IgD-negative memory B cell (primary cell): ENCODE data around the gene HSD17B12. TPM values are rescaled to one million over a fixed set of nuclear protein-coding genes. Genes with fewer than 3 reads are reported as not detected.

Experiments
- H3K27ac Mint-ChIP-seq, 3 donors: one replicate each; pipeline ENCODE4 v1.8.0; 2020 to 2022; ENCODE audit warnings: mild to moderate bottlenecking in 3 of 3, mixed read lengths in 3 of 3, moderate library complexity in 1 of 3
- H3K27me3 Mint-ChIP-seq: one replicate; pipeline ENCODE4 v1.8.0; 2021; ENCODE audit warnings: mixed read lengths
- H3K36me3 Mint-ChIP-seq: one replicate; pipeline ENCODE4 v1.8.0; 2020; ENCODE audit warnings: mild to moderate bottlenecking, mixed read lengths
- H3K4me1 Mint-ChIP-seq, 3 donors: one replicate each; pipeline ENCODE4 v1.8.0; 2020 to 2022; ENCODE audit warnings: mixed read lengths in 3 of 3, mild to moderate bottlenecking in 1 of 3
- H3K4me3 Mint-ChIP-seq, 4 donors: one replicate each; pipeline ENCODE4 v1.8.0; 2020 to 2022; ENCODE audit warnings: mild to moderate bottlenecking in 4 of 4, mixed read lengths in 4 of 4, moderate library complexity in 3 of 4
- H3K9me3 Mint-ChIP-seq, 3 donors: one replicate each; pipeline ENCODE4 v1.8.0; 2020 to 2021; ENCODE audit warnings: mixed read lengths in 3 of 3, mild to moderate bottlenecking in 1 of 3
- polyA plus RNA-seq: library from polyadenylated mRNA; unstranded; fragments of 300-500 nt; fragmentation: Illumina TruSeq; gene quantifications from one replicate; pipeline ENCODE4 v1.2.3, GENCODE V29; 2021

The HSD17B12 gene
- polyA plus RNA-seq, 1 donor from 2014 or later = 30.9 TPM

DNA sequence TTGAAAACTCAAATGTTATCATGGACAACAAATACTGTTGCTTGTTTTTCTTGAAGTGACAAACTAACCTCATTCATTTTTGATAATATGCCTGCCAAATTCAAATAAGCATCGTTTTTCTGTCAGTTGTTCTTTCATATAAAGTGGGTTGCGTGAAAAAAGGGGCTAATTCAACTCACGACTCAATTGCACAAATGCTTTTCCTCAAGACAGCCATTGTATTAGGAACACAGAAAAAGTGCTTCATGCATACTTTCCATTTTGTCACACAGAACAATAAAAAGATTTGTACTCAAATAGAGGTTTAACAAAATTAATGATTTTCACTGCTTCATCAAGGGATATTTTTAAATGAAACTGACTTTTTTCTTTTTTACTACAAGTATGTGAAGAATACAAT lies 105.5 kb downstream of the HSD17B12 start:
- Mint-ChIP-seq H3K9me3 (peaks cover 0 to 25% (median 6%) of the 10 kb centered on the region in 3 donors), H3K4me1 (peaks cover 13 to 26% (median 17%) of the 10 kb centered on the region in 3 donors), H3K27me3 (no peaks in the 10 kb centered on the region), H3K27ac (no peak overlapping the region), H3K36me3 (peaks cover 8% of the 10 kb centered on the region), H3K4me3 (no peak overlapping the region)

DNA sequence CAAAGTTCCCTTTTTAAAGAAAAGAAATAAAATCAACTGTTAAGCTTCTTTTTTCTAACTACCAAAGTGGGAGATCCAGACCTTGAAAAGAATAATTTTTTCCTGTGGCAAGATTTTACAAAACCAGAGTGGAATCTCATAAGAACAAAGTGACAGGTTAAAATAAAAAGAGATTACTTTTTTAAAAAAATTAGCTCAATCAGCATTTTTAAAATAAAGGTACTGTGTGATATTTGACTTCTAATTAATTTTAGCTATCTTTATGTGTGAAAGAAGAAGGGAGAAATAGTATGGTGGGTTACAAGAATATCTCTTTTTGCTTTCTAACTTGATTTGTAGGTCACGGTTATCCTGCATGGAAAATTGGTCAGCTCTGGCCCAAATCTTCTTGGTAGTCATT lies 107.3 kb downstream of the HSD17B12 start:
- peaks cover 13 to 26% (median 17%) of the 10 kb centered on the region in 3 donors for H3K4me1 Mint-ChIP-seq
- H3K9me3 Mint-ChIP-seq = peaks cover 0 to 23% (median 5%) of the 10 kb centered on the region in 3 donors
- H3K4me3 Mint-ChIP-seq = peak overlapping the region in 2 of 4 donors; percentile 19 to 91
- peak overlapping the region in 1 of 3 donors; percentile 84 for H3K27ac Mint-ChIP-seq
- no peaks in the 10 kb centered on the region for H3K27me3 Mint-ChIP-seq
- H3K36me3 Mint-ChIP-seq = peaks cover 5% of the 10 kb centered on the region

DNA sequence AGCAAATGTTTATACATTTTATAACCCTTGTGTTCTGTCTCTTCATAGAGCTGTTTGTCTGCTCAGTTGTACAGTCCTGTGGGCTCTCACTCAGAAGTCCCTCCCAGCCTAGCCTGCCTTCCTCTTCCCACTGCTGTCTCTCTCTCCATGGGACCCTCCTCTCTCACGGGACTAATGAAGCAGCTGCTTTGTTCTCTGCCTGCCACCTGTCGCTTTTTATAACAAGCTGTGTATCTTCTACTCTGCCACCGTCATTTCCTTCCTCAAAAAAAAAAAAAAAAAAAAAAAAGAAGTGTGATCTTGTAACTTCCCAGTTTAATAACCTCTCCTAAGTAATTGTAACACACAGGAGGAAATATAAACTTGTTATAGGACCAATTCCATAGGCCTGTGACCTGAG lies 107.9 kb downstream of the HSD17B12 start:
- Mint-ChIP-seq H3K27ac (peak overlapping the region; percentile 11 to 86 (median 84)), H3K27me3 (no peaks in the 10 kb centered on the region), H3K4me1 (peaks cover 13 to 26% (median 17%) of the 10 kb centered on the region in 3 donors), H3K4me3 (peak overlapping the region in 3 of 4 donors; percentile 11 to 91 (median 19)), H3K9me3 (peaks cover 0 to 19% (median 3%) of the 10 kb centered on the region in 3 donors), H3K36me3 (peaks cover 5% of the 10 kb centered on the region)

DNA sequence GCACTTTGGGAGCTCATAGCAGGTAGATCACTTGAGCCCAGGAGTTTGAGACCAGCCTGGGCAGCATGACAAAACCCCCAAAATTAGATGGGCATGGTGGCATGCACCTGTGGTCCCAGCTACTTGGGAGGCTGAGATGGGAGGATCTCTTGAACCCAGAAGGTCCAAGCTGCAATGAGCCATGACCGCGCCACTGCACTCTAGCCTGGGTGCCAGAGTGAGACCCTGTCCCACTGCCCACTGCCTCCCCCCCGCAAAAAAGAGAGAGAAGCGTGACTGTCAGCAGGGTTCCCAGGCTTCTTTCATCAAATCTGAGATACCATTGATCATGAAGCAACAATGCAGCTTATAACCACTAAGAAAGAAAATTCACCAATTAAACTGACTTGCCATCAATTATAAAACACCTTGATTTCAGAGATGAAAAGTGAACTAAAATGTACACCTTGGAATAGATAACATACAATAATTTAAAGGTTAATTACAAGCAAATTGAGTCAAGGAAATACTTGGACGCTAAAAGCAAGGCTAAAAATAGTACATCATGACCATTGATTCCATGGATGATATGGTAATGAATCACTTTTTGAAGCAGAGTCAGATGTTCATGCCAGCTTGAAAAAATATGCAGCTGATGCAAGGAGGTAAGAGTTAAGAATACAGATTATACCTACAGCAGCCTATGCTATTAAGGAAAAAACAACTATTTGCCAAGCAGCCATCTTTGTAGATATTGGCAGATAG lies 109.3 kb downstream of the HSD17B12 start:
- Mint-ChIP-seq H3K4me3 (no peak overlapping the region), H3K4me1 (peaks cover 12 to 25% (median 16%) of the 10 kb centered on the region in 3 donors), H3K27me3 (no peaks in the 10 kb centered on the region), H3K9me3 (peaks cover 0 to 6% (median 0%) of the 10 kb centered on the region in 3 donors), H3K27ac (no peak overlapping the region), H3K36me3 (peaks cover 4% of the 10 kb centered on the region)

DNA sequence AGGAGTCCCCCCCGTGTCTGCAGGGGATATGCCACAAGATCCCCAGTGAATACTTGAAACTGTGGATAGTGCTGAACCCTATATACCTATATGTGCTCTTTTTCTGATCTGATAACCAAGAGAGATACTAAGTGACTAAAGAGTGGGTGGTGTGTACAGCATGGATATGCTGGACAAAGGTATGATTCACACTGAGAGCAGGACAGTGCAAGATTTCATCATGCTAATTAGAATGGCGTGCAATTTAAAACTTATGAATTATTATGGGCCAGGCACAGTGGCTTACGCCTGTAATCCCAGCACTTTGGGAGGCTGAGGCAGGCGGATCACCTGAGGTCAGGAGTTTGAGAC lies 109.9 kb downstream of the HSD17B12 start:
- Mint-ChIP-seq H3K27ac (no peak overlapping the region), H3K36me3 (peaks cover under 1% of the 10 kb centered on the region), H3K4me3 (no peak overlapping the region), H3K27me3 (no peaks in the 10 kb centered on the region), H3K4me1 (peaks cover 9 to 20% (median 12%) of the 10 kb centered on the region in 3 donors), H3K9me3 (peaks cover 0 to under 1% (median 0%) of the 10 kb centered on the region in 3 donors)

DNA sequence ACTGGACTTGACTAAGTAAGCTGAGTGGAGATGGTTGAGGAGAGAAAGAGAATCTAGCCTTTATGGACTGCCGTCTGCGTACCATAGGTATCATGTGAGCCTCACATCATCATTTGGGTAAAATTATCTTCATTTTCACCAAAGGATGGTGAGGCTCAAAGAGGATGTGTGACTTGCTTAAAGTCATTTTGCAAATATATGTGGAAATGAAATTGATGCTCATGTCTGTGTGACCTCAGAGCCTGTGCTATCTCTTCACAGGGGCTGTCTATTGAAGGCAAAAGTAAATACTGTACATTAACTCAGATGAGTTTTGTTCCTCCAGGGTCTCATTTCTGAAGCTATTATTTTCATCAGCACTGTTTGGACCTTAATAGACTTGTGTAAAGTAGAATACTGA lies 116.8 kb downstream of the HSD17B12 start:
- Mint-ChIP-seq H3K4me1 (peaks cover 0 to 2% (median 0%) of the 10 kb centered on the region in 3 donors), H3K9me3 (no peaks in the 10 kb centered on the region), H3K27ac (no peak overlapping the region), H3K27me3 (no peaks in the 10 kb centered on the region), H3K36me3 (peaks cover 13% of the 10 kb centered on the region), H3K4me3 (no peak overlapping the region)

DNA sequence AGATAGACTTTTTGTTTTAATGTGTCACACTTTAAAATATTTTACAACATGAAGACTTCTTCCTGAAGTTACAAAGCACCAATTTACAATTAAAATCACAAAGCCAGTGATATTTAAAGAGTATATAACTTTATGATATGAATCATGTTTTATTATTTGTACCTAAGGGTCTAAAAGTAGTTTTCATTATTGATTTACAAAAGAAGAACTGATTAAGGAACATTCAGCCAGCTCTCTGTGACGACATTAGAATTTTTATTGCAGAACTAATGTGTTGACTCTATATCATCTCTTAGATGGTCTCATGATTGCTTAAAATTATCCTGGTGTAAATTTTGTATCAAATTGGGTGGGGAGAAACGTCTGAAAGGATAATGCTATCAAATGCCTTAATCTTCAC lies 117.3 kb downstream of the HSD17B12 start:
- no peak overlapping the region for H3K27ac Mint-ChIP-seq
- H3K4me1 Mint-ChIP-seq = peaks cover 0 to 2% (median 0%) of the 10 kb centered on the region in 3 donors
- H3K27me3 Mint-ChIP-seq = no peaks in the 10 kb centered on the region
- H3K4me3 Mint-ChIP-seq = no peak overlapping the region
- H3K36me3 Mint-ChIP-seq = peaks cover 13% of the 10 kb centered on the region
- no peaks in the 10 kb centered on the region for H3K9me3 Mint-ChIP-seq

DNA sequence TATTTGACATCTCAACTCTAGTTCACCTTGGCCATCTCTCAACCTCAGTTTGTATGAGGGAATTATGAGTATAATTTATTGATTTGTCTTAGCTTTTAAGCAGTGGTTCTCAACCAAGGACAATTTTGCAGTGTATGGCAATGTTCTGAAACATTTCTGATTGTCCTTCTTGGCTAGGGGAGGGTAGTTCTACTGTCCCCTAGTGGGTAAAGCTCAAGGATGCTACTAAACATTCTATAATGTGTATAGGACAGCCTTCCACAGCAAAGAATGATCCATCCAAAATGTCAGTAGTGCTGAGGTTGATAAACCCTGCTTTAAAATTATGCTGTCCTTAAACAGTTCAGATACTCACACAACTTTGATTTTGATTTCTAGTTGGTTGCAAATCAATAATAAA lies 122.0 kb downstream of the HSD17B12 start:
- H3K27me3 Mint-ChIP-seq = no peaks in the 10 kb centered on the region
- no peak overlapping the region for H3K4me3 Mint-ChIP-seq
- no peaks in the 10 kb centered on the region for H3K4me1 Mint-ChIP-seq
- H3K27ac Mint-ChIP-seq = no peak overlapping the region
- peaks cover 0 to 8% (median 0%) of the 10 kb centered on the region in 3 donors for H3K9me3 Mint-ChIP-seq
- peaks cover 23% of the 10 kb centered on the region for H3K36me3 Mint-ChIP-seq

DNA sequence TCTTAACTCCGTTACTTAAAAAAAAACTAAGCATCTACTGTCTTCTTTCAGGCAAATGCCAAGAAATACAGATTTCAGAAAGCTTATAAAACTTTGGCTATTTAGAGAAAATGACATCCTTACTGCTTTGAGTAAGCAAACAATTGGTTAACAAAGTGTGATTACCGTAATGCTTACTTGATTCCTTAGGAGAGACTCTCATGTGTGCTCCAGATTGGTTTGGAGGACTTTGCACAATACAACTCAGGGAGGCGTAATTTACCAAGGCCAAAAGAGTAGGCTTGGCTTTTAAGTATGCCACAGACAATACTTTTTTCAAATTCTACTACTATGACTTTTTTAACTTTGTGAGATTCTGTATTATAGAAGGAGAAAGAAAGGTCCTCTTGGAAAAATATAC lies 123.2 kb downstream of the HSD17B12 start:
- no peak overlapping the region for H3K4me3 Mint-ChIP-seq
- no peaks in the 10 kb centered on the region for H3K4me1 Mint-ChIP-seq
- no peaks in the 10 kb centered on the region for H3K27me3 Mint-ChIP-seq
- H3K36me3 Mint-ChIP-seq = peaks cover 20% of the 10 kb centered on the region
- no peak overlapping the region for H3K27ac Mint-ChIP-seq
- H3K9me3 Mint-ChIP-seq = peaks cover 0 to 8% (median 0%) of the 10 kb centered on the region in 3 donors

DNA sequence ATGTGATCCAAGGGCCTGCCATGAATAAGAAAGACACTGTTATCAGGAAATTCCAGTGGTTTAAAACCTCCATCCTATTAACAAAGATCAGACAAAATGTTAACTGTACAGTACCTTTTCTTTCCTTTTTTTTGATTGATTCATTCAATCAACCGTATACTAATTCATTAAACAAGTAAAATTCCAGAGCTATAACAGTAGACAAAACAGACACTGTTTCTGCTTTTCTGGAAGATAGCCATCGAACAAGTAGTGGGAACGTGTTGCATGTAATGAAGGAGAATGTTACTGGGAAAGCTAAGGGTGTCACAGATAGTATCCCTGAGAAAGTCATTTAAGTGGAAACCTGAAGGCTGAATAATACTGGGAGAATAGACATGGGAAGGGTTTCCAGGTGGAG lies 126.4 kb downstream of the HSD17B12 start:
- no peaks in the 10 kb centered on the region for H3K27me3 Mint-ChIP-seq
- H3K4me1 Mint-ChIP-seq = no peaks in the 10 kb centered on the region
- H3K36me3 Mint-ChIP-seq = peaks cover 12% of the 10 kb centered on the region
- H3K9me3 Mint-ChIP-seq = peaks cover 0 to 8% (median 0%) of the 10 kb centered on the region in 3 donors
- H3K4me3 Mint-ChIP-seq = no peak overlapping the region
- H3K27ac Mint-ChIP-seq = no peak overlapping the region

DNA sequence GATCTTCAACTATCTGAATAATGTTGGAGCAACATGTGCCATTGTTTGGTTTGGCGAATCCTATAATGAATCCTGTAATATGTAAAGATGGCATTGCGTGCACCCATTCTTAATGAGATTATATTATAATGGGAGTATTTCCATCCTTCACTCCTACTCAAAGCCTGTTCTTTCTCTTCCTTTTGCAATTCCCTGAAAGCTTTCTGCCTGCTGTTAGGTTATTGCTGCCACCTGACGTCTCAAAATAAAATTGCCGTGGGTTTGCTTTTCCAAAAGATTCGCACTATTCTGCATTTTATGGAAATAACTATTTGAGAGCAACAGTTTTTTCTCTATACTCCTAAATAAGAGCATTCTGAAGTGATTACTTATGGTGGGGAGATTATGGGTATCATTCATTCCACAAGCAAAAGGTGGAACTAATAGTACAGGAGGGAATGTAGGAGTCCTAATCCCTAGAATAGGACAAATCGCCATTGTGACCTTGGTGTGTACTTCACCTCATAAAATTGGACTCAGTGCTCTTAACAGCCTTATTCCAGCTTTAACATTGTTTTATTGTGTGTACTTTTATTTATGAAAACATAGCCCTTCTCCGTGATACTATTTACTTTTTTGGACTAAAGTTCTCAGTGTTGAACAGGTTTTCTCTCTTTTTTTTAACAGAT lies 130.5 kb downstream of the HSD17B12 start:
- H3K27ac Mint-ChIP-seq = no peak overlapping the region
- H3K36me3 Mint-ChIP-seq = peaks cover 8% of the 10 kb centered on the region
- H3K4me3 Mint-ChIP-seq = no peak overlapping the region
- no peaks in the 10 kb centered on the region for H3K27me3 Mint-ChIP-seq
- no peaks in the 10 kb centered on the region for H3K9me3 Mint-ChIP-seq
- no peaks in the 10 kb centered on the region for H3K4me1 Mint-ChIP-seq

DNA sequence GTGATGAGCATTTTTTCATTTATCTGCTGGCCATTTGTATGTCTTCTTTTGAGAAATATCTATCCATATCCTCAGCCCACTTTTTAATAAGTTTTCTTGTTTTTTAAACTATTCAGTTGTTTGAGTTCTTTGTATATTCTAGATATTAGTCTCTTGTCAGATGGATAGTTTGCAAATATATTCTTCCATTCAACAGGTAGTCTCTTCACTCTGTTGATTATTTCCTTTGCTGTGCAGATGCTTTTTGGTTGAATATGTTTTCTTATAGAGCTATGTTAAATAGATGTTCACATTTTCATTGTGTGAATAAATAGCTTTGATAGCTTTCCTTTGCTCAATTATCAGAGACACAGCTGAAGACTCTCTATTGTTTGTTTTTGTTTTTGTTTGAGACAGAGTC lies 131.9 kb downstream of the HSD17B12 start:
- Mint-ChIP-seq H3K36me3 (peaks cover 6% of the 10 kb centered on the region), H3K4me1 (no peaks in the 10 kb centered on the region), H3K27me3 (no peaks in the 10 kb centered on the region), H3K4me3 (no peak overlapping the region), H3K9me3 (no peaks in the 10 kb centered on the region), H3K27ac (peak overlapping the region in 1 of 3 donors; percentile 29)

DNA sequence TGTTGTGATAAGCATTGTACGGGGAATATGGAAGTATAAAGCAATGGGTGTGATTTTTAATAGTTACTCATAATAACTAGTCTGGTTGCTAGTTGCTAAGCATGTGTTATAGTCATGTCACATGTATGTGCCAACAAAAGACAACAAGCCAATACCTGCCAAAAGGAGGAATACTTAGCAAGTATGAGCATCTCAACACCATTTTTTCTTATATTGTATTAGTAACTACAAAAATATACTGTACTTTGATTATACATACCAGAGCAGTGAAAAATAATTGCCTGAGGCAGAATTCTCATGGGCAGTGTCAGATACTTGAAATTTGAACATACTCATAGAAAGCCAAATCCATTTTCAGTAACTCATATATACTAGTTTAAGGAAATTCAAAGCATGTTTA lies 137.7 kb downstream of the HSD17B12 start:
- no peak overlapping the region for H3K4me3 Mint-ChIP-seq
- peaks cover 0 to 6% (median 0%) of the 10 kb centered on the region in 3 donors for H3K9me3 Mint-ChIP-seq
- no peaks in the 10 kb centered on the region for H3K4me1 Mint-ChIP-seq
- no peak overlapping the region for H3K27ac Mint-ChIP-seq
- H3K27me3 Mint-ChIP-seq = no peaks in the 10 kb centered on the region
- H3K36me3 Mint-ChIP-seq = peaks cover 21% of the 10 kb centered on the region

DNA sequence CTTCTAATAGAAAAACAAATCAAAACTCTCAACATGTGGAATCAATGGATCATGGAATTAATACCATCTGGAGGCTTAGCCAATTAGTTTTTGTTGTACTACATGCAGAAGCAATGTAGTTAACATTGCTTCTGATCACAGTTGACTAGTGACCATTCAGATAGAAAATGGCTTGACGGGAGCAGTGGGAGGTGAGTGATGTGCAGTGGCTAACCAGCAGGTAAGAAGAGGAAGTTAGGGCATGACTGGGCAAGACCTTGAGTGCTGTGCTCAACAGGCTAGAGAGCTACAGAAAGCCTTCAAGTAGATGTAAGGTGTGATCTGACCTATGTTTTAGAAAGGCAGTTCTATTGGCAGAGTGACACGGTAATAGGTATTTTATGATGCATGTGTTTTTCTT lies 139.4 kb downstream of the HSD17B12 start:
- peaks cover 0 to 6% (median 0%) of the 10 kb centered on the region in 3 donors for H3K9me3 Mint-ChIP-seq
- H3K4me1 Mint-ChIP-seq = peaks cover 0 to 1% (median 0%) of the 10 kb centered on the region in 3 donors
- peaks cover 27% of the 10 kb centered on the region for H3K36me3 Mint-ChIP-seq
- H3K4me3 Mint-ChIP-seq = no peak overlapping the region
- no peaks in the 10 kb centered on the region for H3K27me3 Mint-ChIP-seq
- no peak overlapping the region for H3K27ac Mint-ChIP-seq

DNA sequence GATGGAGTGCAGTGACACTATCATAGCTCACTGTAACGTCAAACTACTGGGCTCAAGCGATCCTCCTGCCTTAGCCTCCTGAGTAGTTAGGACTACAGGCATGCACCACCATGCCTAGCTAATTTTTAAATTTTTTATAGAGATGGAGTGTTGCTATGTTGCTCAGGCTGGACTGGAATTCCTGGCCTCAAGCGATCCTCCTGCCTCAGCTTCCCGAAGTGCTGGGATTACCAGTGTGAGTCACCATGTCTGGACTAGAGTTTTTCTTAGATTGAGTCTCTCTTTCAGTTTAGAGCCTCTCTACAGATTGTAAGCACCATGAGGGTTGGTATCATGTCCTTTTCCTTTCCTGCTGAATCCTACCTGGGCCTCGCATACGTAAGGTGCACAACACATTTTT lies 142.8 kb downstream of the HSD17B12 start:
- peaks cover 0 to 6% (median 0%) of the 10 kb centered on the region in 3 donors for H3K9me3 Mint-ChIP-seq
- no peak overlapping the region for H3K4me3 Mint-ChIP-seq
- peaks cover 0 to 1% (median 0%) of the 10 kb centered on the region in 3 donors for H3K4me1 Mint-ChIP-seq
- H3K27ac Mint-ChIP-seq = no peak overlapping the region
- H3K27me3 Mint-ChIP-seq = no peaks in the 10 kb centered on the region
- H3K36me3 Mint-ChIP-seq = peaks cover 19% of the 10 kb centered on the region
